ENCODE data around the gene CIB1.
"Not testable (repeated sequence)": the region's sequence is repeated elsewhere in the genome, so short reads cannot be mapped to it uniquely, and the experiment has no call there.

The CIB1 gene

DNA sequence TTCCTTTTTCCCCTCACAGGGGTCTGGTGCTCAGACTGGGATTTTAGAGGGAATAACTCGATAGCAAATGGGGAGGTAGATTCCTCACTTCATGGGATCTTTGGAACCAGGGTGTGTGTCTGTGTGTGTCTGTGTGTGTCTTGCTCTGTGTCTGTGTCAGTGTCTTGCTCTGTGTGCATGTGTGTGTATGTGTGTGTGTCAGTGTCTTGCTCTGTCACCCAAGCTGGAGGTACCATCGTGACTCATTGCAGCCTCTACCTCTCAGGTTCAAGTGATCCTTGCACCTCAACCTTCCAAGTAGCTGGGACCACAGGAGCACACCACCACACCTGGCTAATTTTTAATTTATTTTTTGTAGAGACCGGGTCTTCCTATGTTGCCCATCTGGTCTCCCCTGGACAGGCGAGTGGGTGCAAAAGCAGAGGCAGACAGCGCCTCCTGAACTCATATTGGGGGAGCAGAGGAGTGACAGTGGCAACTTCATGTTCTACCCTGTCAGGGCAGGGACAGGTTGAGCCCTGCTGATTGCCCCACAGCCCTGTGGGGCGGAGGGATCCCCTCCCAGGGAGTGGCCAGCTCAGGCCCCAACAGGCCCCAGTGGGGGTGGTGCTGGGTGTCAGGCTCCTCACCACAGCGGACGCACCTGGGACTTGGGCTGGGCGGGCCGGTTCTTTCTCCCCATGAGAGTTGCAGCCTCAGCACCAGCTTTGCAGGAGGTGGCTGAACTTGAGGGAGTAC is 43.0 kb downstream of the CIB1 start:
- no peak for DNase-seq

DNA sequence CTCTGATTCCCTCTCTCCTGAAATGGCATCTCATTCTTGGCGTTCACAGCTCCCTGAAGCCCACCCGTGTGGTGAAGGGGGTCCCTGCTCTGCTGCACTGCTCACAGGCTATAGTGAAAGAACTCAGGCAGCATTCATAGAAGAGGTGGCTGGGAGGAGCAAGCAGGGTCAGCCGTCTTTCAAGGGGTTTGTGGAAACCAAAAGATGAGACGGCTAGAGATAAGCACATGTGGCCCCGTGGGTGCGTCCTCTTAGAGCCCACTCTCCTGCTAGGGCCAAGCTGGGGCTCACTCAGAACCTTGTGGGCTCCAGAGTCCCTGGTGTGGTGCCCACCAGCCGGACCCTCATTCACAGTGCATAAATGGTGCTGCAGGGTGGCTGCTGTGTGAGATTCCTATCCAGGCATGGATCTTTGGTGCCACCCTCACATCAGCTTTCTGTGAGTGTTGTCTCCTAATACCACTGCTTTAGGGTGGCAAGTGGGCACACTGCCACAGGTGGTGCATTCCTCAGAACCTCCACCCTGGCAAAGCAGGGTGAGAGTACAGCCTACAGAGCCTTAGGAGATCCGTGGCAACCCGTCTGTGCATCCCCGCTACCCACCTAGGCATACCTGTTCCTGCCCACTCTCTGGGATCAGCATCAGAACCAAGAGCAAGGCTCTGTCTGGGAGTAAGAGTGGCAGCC is 43.8 kb downstream of the CIB1 start:
- no peak for DNase-seq

GRCh38 chr15:90188914-90189748 is 44.6 kb downstream of the CIB1 start:
- no peak for DNase-seq

DNA sequence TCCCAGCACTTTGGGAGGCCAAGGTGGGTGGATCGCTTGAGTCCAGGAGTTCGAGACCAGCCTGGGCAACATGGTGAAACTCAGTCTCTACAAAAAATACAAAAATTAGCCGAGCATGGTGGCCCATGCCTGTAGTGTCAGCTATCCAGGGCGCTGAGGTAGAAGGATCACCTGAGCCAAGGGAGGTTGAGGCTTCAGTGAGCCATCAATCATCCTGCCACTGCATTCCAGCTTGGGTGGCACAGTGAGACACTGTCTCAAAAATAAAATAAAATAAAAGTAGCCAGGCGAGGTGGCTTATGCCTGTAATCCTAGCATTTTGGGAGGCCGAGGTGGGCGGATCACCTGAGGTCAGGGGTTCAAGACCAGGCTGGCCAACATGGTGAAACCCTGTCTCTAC is 45.7 kb downstream of the CIB1 start:
- DNase-seq: not testable (repeated sequence)

DNA sequence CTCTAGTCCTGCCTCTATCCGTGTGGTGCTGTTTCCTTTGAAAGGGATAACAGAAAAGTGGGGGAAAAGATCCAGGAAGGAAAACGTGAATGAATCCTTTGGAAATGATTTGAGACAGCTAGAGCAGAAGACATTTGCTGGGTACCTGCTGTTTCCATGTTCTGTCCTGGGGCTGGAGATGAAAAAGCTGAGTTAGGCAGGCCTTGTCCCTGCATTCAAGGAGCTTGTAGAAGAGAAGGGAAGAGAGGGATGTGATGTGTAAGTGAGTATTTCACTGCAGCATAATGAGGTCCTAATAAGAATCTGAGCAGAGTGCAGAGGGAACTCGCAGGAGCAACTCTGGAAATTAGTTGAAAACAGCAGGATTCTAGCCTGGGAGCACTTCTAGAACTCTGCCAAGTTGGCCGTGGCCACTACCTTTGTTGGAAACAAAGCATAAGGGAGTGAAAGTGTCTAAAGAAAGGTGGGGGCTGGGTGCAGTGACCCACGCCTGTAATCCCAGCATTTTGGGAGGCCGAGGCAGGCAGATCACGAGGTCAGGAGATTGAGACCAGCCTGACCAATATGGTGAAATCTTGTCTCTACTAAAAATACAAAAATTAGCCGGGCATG is 46.4 kb downstream of the CIB1 start:
- DNase-seq: no peak

GRCh38 chr15:90184786-90185704 is 48.7 kb downstream of the CIB1 start:
- DNase-seq: no peak

DNA sequence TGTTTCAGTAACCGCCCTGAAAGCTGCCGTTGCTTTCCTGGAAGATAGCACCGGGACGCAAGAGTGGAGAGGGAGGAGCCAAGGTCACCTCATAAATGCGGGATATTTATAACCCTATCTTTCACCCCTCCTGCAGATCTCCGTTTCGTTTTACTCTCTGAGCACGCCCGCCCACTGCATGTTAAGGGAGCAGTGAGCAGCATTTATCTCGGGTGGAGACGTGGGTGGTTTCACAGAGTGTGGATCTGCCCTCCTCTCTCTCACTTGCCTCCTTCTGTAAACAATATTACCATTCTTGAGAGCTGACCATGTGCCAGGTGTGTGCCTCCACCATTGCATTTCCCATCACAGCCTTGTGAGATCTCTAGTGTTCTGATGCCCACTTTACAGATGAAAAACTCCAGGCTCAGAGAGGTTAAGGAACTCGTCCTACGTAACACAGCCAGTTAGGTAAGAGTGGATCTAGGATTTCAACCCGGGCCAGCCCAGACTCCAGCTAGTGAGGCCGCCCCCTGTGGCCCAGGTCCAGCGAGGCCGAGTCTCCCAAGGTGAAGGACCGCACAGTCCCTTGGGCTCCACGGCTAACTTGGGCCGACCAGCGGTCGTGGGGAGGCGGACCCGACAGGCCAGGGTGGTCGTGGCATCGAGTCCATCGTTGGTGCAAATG is 49.5 kb downstream of the CIB1 start:
- no peak for DNase-seq

GRCh38 chr15:90181776-90182175 is 52.0 kb downstream of the CIB1 start:
- DNase-seq: no peak

All from NK-92 treated with Interleukin-12 subunit alpha and Interleukin-12 subunit beta, amount 100 ng/mL, for 24 hours (cell line).